ENCODE data around the gene CNTFR.

Gene CNTFR

DNA sequence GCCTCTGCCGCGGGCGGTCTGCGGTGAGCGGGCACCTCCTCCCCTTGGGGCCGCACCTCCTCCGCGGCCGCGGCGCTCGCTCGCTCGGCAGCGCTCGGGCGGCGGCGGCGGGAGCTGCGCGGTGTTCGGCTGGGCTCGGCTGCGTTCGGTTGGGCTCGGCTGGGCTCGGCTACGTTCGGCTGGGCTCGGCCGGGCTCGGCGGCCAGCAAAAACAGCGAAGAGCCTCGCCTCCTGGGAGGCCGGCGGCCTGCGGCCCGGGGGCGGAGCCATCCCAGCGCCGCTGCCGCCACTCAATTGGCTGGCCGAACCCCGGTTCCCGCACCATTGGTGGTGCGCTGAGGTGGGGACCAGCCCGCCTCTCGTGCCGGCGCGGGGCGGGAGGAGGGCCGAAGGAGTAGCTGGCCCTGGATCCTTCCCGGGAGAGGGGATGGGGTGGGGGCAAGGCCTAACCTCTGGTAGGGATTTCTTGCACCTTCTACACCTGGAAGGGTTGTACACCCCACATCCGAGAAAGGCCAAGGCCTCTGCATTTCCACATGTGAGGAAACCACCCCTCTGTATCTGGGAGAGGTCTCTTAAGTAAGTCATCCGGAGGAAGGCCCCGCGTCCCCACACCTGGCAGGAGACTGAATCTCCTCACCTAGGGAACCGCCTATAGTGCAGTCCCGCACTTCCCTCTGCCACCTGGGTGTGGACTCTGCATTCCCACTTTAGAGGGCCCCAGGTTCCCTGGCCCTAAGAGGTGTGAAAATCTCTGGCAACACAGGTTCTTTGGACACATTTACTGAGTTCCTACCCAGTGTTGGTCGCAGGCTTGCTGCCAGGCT lies 66.3 kb downstream of the CNTFR start, which contains the start of gene ENHO:
Gene ENHO (minus strand): TSS at position 20 of the 827 bp plus-strand sequence. CDS start 1,295 bp downstream, outside the sequence.
- DNase-seq (ENCODE audit: low spot score), result peak; percentile 98

DNA sequence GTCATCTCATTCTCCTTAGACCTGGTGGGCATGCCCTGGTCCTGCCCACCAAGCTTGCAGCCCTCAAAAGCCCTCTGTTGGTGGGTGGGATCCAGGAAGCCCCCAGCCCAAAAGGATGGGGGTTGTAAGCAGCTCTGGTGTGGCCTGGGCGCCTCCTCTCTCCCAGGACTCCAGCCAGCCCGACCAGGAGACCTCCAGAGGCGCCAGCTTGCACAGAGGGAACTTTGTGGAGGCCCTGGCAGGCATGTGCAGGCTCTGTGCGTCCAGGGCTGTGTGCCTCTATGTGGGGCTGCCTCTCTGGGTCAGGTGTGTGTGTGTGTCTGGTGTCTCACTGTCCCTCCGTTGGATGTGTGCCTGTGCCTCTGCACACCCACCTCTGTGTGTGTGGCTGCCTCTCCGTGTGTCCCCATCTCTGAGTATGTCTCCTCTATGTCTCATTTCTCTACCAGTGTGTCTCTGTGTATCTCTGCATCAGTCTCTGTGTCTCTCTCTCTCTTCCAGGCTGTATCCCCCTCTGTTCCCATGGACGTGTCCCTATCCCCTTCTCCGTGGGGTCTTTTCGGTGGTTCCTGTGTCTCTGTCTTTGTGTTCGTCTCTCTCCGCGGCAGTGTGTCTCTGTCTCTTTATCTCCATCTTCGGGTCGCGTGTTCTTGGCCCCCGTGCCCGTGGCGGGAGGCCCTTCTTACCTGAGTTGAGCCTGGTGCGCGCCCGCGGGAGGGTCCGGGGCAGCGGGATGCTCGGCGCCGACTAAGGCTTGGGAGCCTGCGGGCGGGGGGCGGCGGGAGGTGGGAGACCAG lies 67.2 kb downstream of the CNTFR start:
- no peak for DNase-seq (ENCODE audit: low spot score)

DNA sequence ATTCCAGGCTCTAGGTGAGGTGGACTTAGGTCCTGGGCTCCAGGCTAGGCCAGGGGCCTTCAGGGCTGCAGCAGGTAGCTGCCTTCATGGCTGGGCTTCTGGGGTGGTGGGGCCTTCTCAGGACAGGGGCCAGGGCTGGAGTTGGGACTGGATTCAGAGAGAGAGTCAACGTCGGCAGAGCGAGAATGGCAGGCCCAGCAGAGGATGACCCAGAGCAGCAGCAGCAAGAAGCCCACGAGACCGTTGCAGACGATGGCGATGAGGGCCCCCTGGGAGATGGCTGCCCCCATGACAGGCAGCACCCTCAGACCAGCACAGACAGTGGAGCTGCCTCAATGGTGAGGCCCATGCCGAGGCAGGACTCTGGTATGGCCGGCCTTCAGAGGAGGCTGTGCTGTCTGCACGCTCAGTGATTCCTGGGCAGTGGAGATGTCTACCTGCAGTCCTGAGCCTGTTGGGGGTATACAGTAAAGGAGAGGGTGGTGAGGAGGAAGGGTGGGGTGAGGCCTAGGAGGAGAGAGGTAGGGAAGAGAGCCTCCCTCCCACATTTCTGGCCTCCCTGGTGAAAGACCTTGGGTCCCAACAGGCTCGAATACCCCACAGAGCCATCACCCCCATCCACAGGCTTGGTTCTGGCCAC lies 68.0 kb downstream of the CNTFR start:
- DNase-seq (ENCODE audit: low spot score), result no peak

GRCh38 chr9:34520505-34521385 lies 68.8 kb downstream of the CNTFR start:
- DNase-seq (ENCODE audit: low spot score), result no peak

DNA sequence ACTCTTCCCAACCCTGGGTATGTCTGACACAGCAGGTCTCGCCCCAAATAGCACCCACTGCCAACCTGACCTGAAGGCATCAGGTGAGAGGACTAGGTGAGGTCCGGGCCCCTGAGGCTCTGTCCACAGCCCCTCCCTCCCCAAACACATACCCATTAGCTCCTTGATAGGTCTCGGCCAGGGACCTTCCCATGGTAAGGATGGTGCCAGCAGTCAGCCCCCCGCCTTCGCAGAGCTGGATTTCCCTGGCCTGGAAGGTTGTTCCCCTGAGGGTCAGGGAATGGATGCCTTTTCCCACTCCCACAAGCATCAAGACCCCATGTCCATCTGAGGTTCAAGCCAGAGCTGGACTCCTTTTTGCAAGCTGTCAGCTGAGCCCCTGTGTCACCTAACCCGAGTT lies 69.4 kb downstream of the CNTFR start:
- DNase-seq (ENCODE audit: low spot score), result no peak

GRCh38 chr9:34519321-34520020 lies 70.1 kb downstream of the CNTFR start:
- DNase-seq (ENCODE audit: low spot score), result no peak

GRCh38 chr9:34518896-34519295 lies 70.6 kb downstream of the CNTFR start:
- DNase-seq (ENCODE audit: low spot score), result no peak

DNA sequence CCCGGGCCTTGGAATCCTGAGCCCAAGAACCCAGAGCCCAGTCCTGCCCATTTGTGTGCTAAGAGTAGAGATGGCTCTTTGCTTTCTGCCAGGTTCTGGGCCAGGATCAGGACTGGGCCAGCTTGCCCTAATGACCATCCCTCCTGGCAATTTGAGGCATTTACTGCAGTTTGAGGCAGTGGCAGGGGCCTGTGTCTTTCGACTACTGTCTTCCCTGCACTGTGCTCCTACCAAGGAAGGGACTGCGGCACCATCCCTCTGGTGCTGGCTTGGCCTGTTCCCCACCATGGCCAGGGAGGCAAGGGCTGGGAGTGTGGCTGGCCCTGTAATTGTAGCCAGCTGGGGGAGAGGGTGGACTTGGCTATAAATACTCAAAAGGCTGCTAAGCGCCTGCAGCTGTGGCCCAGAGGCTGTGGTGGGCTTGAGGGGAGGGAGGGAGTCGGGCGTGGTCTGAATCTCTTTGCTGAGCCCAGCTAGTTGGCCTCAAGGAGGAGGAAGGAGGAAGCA lies 71.4 kb downstream of the CNTFR start:
- DNase-seq (ENCODE audit: low spot score), result no peak

- DNase-seq (ENCODE audit: low spot score), result no peak
Measured at GRCh38 chr9:34517185-34517584, 72.3 kb downstream of the CNTFR start.

DNA sequence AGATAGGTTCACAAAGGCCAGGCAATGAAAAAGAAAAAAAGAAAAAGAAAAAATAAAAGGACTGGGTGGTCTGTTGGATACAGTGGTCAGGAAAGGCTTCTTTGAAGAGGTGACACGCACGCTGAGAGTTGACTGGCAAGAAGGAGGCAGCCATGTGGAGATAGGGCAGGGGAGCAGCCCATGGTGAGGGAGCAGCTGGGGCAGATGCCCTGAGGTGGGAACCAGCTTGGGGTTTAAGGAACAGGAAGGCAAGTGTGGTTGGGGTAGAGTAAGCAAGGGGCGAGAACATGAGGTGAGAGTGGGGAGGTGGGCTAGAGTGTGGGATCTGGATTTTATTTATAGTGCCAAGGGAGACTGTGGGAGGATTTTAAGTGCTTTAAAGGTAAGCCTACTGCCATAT lies 73.6 kb downstream of the CNTFR start:
- no peak for DNase-seq (ENCODE audit: low spot score)

GRCh38 chr9:34514816-34515215 lies 74.7 kb downstream of the CNTFR start:
- no peak for DNase-seq (ENCODE audit: low spot score)

DNA sequence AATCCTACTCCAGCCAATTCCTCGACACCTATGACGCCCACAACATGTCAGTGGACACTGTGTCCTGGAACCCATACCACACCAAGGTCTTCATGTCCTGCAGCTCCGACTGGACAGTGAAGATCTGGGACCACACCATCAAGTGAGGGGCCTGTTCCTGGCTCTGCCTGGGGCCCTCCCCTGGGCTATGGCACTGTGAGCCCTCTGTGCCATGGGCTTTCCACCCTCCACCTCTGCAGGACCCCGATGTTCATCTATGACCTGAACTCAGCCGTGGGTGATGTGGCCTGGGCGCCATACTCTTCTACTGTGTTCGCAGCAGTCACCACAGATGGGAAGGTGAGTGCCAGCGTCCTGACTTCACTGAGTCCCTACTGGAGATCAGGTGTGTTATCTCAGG lies 75.1 kb downstream of the CNTFR start:
- DNase-seq (ENCODE audit: low spot score), result no peak

DNA sequence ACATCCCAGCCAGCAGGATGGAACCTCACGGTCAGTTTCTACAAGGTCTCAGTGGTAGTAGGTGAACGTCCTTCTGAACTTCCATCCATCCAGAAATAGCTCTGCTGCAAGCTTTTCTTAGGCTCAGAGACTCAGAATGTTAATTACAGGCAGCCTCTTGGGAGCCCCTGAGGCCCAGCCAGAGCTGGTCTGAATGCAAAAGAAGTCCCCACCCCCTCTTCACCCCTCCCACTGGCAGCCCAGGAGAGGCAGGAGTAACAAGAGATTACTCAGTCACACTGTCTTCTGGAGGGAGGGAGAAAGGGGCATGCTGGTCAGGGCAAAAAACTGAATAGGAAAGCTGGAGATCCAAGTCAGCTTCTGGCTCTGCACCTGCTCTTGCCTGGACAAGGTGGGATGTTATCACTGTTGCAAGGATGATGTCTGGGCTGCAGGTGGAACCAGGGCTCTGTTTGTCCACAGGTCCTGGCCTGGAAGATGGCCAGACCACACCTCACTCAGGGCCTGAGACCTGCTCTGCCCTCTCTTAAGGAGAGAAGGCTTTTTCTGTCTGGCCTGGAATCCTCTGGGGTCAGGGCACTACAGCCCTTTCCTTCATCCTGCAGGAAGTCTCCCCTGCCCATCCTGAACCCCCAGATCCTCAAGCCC lies 75.8 kb downstream of the CNTFR start:
- peak; percentile 49 for DNase-seq (ENCODE audit: low spot score)

- no peak for DNase-seq (ENCODE audit: low spot score)
Measured at GRCh38 chr9:34512131-34513078, 77.1 kb downstream of the CNTFR start.

DNA sequence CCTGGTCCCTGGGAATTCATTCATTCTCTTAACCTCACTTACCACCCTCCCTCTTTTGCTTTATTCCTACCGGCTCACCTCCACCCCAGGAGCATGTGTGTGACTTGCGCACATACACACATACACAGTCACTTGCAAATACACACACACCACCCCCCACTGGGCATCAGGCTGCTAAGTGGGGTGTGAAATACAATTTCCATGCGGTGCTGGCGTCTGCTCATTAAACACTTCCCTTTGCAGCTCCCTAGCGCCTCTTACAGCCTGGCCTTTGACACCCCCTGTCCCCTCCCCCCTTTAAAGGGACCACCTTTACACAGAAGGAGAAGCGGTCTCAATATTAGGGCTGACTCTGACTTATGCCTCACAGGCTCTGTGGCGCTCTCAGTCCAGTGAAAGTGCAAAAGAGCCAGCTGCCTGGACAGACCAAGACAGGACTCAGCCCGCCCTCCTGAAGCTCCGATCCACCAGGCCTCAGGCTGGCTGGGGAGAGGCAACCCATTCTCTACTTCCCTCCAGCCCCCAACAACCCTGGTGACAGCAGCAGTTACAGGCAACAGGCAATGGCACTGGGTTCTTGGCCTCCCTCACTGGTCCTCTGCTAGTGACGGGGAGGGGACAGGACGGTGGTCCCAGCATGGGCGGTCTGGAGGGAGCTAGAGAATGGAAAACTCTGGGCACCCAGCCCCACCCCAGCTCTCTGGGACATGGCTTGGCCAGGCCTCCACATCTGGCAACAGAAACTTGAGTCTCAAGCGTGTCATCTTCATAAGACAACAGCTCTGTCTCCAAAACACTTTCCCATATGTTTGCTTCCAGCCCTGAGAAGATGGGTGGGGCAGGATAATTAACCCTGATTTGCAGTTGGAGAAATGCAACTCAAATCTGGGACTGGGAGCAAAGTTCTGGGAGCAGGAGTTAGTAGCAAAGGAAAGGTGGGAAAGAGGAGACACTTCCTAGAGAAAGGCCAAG lies 78.7 kb downstream of the CNTFR start:
- no peak for DNase-seq (ENCODE audit: low spot score)

- no peak for DNase-seq (ENCODE audit: low spot score)
Measured at GRCh38 chr9:34508951-34509350, 80.6 kb downstream of the CNTFR start.

DNA sequence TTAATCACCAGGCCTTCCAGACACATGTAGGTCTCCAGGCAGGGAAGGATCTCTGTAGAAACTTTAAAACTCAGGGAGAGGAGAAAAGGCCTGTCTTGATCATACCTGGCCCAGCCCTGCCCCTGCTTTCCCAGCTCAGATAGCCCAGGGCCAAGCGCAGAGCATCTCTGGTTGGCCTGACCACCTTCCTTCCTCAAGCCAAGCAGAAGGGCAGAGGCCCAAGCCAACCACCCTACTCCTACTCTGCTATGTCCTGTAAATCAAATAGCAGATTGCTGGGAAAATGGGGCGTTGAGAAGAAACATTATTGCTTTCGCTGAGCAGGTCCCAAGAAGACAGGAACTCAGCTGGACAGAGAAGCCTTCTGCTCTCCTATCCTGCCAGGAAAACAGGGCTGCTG lies 81.1 kb downstream of the CNTFR start:
- DNase-seq (ENCODE audit: low spot score), result no peak

DNA sequence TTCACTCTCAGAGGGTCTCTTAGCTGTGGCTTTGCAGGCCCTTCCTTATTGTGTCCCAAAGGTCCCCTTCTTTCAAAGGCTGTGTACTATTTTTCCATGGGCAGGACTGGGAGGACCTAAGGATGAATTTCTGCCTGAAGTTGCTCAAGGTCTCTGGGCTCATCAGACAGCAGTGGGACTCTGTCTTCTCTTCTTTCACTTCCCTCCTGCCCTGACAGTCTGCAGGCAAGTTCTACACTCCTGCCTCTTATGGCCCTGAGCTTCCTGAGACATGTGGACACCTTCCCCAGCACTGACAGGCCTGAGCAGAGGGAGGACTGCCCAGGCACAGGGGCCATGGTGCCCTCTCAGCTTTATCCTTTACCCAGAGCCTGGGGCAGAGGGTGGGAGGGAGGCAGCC lies 81.6 kb downstream of the CNTFR start:
- DNase-seq (ENCODE audit: low spot score), result no peak
